ENCODE measurements around the gene SCNM1. TPM values are rescaled to one million over a fixed set of nuclear protein-coding genes. Genes with fewer than 3 reads are reported as not detected.

The SCNM1 gene
- total and polyA plus RNA-seq, 2 donors from 2014 or later: 33.4 to 57.7 TPM

GRCh38 chr1:151210830-151211229 lies 44.9 kb downstream of the SCNM1 start:
- no peaks in the 10 kb centered on the region for H3K27me3 ChIP-seq (ENCODE audit: control insufficient read depth, insufficient read depth, low read length)
- no peak for DNase-seq
- H3K4me3 ChIP-seq (ENCODE audit: low read length in 3 of 3): no peak overlapping the region
- peaks cover 0 to 3% (median 2%) of the 10 kb centered on the region in 3 donors for H3K4me1 ChIP-seq (ENCODE audit: control insufficient read depth in 2 of 3, insufficient read depth in 2 of 3, low read depth in 1 of 3, low read length in 3 of 3)
- FAIRE-seq: no peak
- intact Hi-C loops (cut with DNase I): no loop called here
- H3K36me3 ChIP-seq (ENCODE audit: control insufficient read depth in 2 of 3, insufficient read depth in 3 of 3, low read length in 3 of 3): peaks cover 0 to 13% (median 0%) of the 10 kb centered on the region in 3 donors
- no peak overlapping the region for H3K27ac ChIP-seq (ENCODE audit: low read depth in 2 of 2, low read length in 2 of 2)
- TF ChIP-seq CTCF (IDR thresholded peaks at IDR 0.05; ENCODE audit: borderline replicate concordance, extremely low read depth, insufficient read depth): no peak
- H3K9me3 ChIP-seq (ENCODE audit: control insufficient read depth in 2 of 3, insufficient read depth in 1 of 3, low read length in 3 of 3): no peaks in the 10 kb centered on the region
- no peak overlapping the region for H3K9ac ChIP-seq (ENCODE audit: low read length in 3 of 3)

DNA sequence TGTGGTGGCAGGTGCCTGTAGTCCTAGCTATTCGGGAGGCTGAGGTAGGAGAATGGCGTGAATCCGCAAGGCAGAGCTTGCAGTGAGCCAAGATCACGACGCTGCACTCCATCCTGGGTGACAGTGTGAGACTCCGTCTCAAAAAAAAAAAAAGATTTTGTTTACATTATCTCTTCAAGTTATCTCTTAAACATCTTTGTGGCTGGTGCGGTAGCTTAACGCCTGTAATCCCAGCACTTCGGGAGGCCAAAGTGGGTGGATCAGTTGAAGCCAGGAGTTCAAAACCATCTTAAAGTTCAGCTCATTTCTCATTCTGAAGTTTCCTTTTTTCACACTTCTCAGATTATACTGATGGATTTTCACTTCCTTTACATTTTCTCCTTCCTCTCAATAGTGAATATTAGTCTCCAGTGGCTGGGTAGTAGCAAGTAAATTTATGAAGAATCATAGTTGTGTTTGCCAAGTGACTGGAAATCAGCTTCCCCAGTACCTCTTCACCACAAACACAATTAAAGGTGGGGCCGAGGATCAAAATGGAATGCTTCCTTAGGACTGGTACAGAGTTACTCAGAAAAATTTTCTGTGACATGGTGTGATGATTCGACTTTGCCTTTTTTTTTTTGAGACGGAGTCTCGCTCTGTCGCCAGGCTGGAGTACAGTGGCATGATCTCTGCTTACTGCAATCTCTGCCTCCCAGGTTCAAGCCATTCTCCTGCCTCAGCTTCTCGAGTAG lies 46.2 kb downstream of the SCNM1 start:
- H3K9ac ChIP-seq (ENCODE audit: low read length in 3 of 3): no peak overlapping the region
- TF ChIP-seq CTCF (IDR thresholded peaks at IDR 0.05; ENCODE audit: borderline replicate concordance, extremely low read depth, insufficient read depth): no peak
- FAIRE-seq (no peak), DNase-seq (no peak)
- H3K4me1 ChIP-seq (ENCODE audit: control insufficient read depth in 2 of 3, insufficient read depth in 2 of 3, low read depth in 1 of 3, low read length in 3 of 3): peaks cover 0 to 7% (median 2%) of the 10 kb centered on the region in 3 donors
- no peak overlapping the region for H3K4me3 ChIP-seq (ENCODE audit: low read length in 3 of 3)
- H3K27ac ChIP-seq (ENCODE audit: low read depth in 2 of 2, low read length in 2 of 2): no peak overlapping the region
- intact Hi-C loops (cut with DNase I): no loop called here
- H3K9me3 ChIP-seq (ENCODE audit: control insufficient read depth in 2 of 3, insufficient read depth in 1 of 3, low read length in 3 of 3): no peaks in the 10 kb centered on the region
- H3K27me3 ChIP-seq (ENCODE audit: control insufficient read depth, insufficient read depth, low read length): no peaks in the 10 kb centered on the region
- peaks cover 0 to 12% (median 0%) of the 10 kb centered on the region in 3 donors for H3K36me3 ChIP-seq (ENCODE audit: control insufficient read depth in 2 of 3, insufficient read depth in 3 of 3, low read length in 3 of 3)

GRCh38 chr1:151213560-151213959 lies 47.6 kb downstream of the SCNM1 start:
- Histone ChIP-seq H3K27ac (ENCODE audit: low read depth in 2 of 2, low read length in 2 of 2) (no peak overlapping the region), H3K4me3 (ENCODE audit: low read length in 3 of 3) (no peak overlapping the region), H3K27me3 (ENCODE audit: control insufficient read depth, insufficient read depth, low read length) (no peaks in the 10 kb centered on the region), H3K9ac (ENCODE audit: low read length in 3 of 3) (no peak overlapping the region), H3K9me3 (ENCODE audit: control insufficient read depth in 2 of 3, insufficient read depth in 1 of 3, low read length in 3 of 3) (no peaks in the 10 kb centered on the region), H3K4me1 (ENCODE audit: control insufficient read depth in 2 of 3, insufficient read depth in 2 of 3, low read depth in 1 of 3, low read length in 3 of 3) (peaks cover 0 to 7% (median 2%) of the 10 kb centered on the region in 3 donors), H3K36me3 (ENCODE audit: control insufficient read depth in 2 of 3, insufficient read depth in 3 of 3, low read length in 3 of 3) (peaks cover 0 to 2% (median 0%) of the 10 kb centered on the region in 3 donors)
- TF ChIP-seq CTCF (IDR thresholded peaks at IDR 0.05; ENCODE audit: borderline replicate concordance, extremely low read depth, insufficient read depth): no peak
- no peak for DNase-seq
- intact Hi-C loops (cut with DNase I): no loop called here
- no peak for FAIRE-seq

Other genes starting within 250 kb of the SCNM1 start
- gene SETDB1, start 239.8 kb upstream of the SCNM1 start, total RNA-seq: 51.6 TPM
- 12.1 TPM for gene SETDB1, start 239.8 kb upstream of the SCNM1 start, polyA plus RNA-seq (ENCODE audit: insufficient read depth, low read depth, low replicate concordance)
- 268 TPM for gene CERS2, start 191.3 kb upstream of the SCNM1 start, total RNA-seq
- gene CERS2, start 191.3 kb upstream of the SCNM1 start, polyA plus RNA-seq (ENCODE audit: insufficient read depth, low read depth, low replicate concordance): 258 TPM
- gene ANXA9, start 183.9 kb upstream of the SCNM1 start, total RNA-seq: 3.3 TPM
- 38.5 TPM for gene ANXA9, start 183.9 kb upstream of the SCNM1 start, polyA plus RNA-seq (ENCODE audit: insufficient read depth, low read depth, low replicate concordance)
- 33.5 TPM for gene MINDY1, start 159.2 kb upstream of the SCNM1 start, total RNA-seq
- 35.1 TPM for gene MINDY1, start 159.2 kb upstream of the SCNM1 start, polyA plus RNA-seq (ENCODE audit: insufficient read depth, low read depth, low replicate concordance)
- 24.0 TPM for gene PRUNE1, start 157.7 kb upstream of the SCNM1 start, total RNA-seq
- 25.6 TPM for gene PRUNE1, start 157.7 kb upstream of the SCNM1 start, polyA plus RNA-seq (ENCODE audit: insufficient read depth, low read depth, low replicate concordance)
- 0.54 TPM for gene BNIPL, start 129.6 kb upstream of the SCNM1 start, total RNA-seq
- gene BNIPL, start 129.6 kb upstream of the SCNM1 start, polyA plus RNA-seq (ENCODE audit: insufficient read depth, low read depth, low replicate concordance): 3.1 TPM
- 6.2 TPM for gene C1orf56, start 118.4 kb upstream of the SCNM1 start, total RNA-seq
- gene C1orf56, start 118.4 kb upstream of the SCNM1 start, polyA plus RNA-seq (ENCODE audit: insufficient read depth, low read depth, low replicate concordance): 12.8 TPM
- gene CDC42SE1, start 106.5 kb upstream of the SCNM1 start, total RNA-seq: 107 TPM
- 36.6 TPM for gene CDC42SE1, start 106.5 kb upstream of the SCNM1 start, polyA plus RNA-seq (ENCODE audit: insufficient read depth, low read depth, low replicate concordance)
- gene MLLT11, start 105.7 kb upstream of the SCNM1 start, total RNA-seq: 1.4 TPM
- 2.3 TPM for gene MLLT11, start 105.7 kb upstream of the SCNM1 start, polyA plus RNA-seq (ENCODE audit: insufficient read depth, low read depth, low replicate concordance)
- gene GABPB2, start 95.4 kb upstream of the SCNM1 start, total RNA-seq: 20.5 TPM
- 4.7 TPM for gene GABPB2, start 95.4 kb upstream of the SCNM1 start, polyA plus RNA-seq (ENCODE audit: insufficient read depth, low read depth, low replicate concordance)
- 7.6 TPM for gene SEMA6C, start 19.5 kb upstream of the SCNM1 start, total RNA-seq
- 17.4 TPM for gene SEMA6C, start 19.5 kb upstream of the SCNM1 start, polyA plus RNA-seq (ENCODE audit: insufficient read depth, low read depth, low replicate concordance)
- 6.3 TPM for gene TNFAIP8L2, start 9.5 kb upstream of the SCNM1 start, total RNA-seq
- 1.8 TPM for gene TNFAIP8L2, start 9.5 kb upstream of the SCNM1 start, polyA plus RNA-seq (ENCODE audit: insufficient read depth, low read depth, low replicate concordance)
- 7.9 TPM for gene LYSMD1, start 242 bp upstream of the SCNM1 start, total RNA-seq
- gene LYSMD1, start 242 bp upstream of the SCNM1 start, polyA plus RNA-seq (ENCODE audit: insufficient read depth, low read depth, low replicate concordance): 9.1 TPM
- 0.66 TPM for gene TMOD4, start 9.8 kb downstream of the SCNM1 start, total RNA-seq
- 0.65 TPM for gene TMOD4, start 9.8 kb downstream of the SCNM1 start, polyA plus RNA-seq (ENCODE audit: insufficient read depth, low read depth, low replicate concordance)
- 52.6 TPM for gene VPS72, start 24.1 kb downstream of the SCNM1 start, total RNA-seq
- gene VPS72, start 24.1 kb downstream of the SCNM1 start, polyA plus RNA-seq (ENCODE audit: insufficient read depth, low read depth, low replicate concordance): 38.2 TPM
- 49.0 TPM for gene PIP5K1A, start 32.4 kb downstream of the SCNM1 start, total RNA-seq
- 15.5 TPM for gene PIP5K1A, start 32.4 kb downstream of the SCNM1 start, polyA plus RNA-seq (ENCODE audit: insufficient read depth, low read depth, low replicate concordance)
- gene PSMD4, start 88.6 kb downstream of the SCNM1 start, total RNA-seq: 123 TPM
- gene PSMD4, start 88.6 kb downstream of the SCNM1 start, polyA plus RNA-seq (ENCODE audit: insufficient read depth, low read depth, low replicate concordance): 178 TPM
- 30.3 TPM for gene ZNF687, start 116.2 kb downstream of the SCNM1 start, total RNA-seq
- 8.5 TPM for gene ZNF687, start 116.2 kb downstream of the SCNM1 start, polyA plus RNA-seq (ENCODE audit: insufficient read depth, low read depth, low replicate concordance)
- 60.9 TPM for gene PI4KB, start 161.3 kb downstream of the SCNM1 start, total RNA-seq
- gene PI4KB, start 161.3 kb downstream of the SCNM1 start, polyA plus RNA-seq (ENCODE audit: insufficient read depth, low read depth, low replicate concordance): 43.5 TPM
- gene RFX5, start 181.1 kb downstream of the SCNM1 start, total RNA-seq: 46.6 TPM
- 17.9 TPM for gene RFX5, start 181.1 kb downstream of the SCNM1 start, polyA plus RNA-seq (ENCODE audit: insufficient read depth, low read depth, low replicate concordance)
- gene SELENBP1, start 206.6 kb downstream of the SCNM1 start, total RNA-seq: 50.0 TPM
- 161 TPM for gene SELENBP1, start 206.6 kb downstream of the SCNM1 start, polyA plus RNA-seq (ENCODE audit: insufficient read depth, low read depth, low replicate concordance)
- 212 TPM for gene PSMB4, start 233.4 kb downstream of the SCNM1 start, total RNA-seq
- 436 TPM for gene PSMB4, start 233.4 kb downstream of the SCNM1 start, polyA plus RNA-seq (ENCODE audit: insufficient read depth, low read depth, low replicate concordance)